GM21723 (cell line): ENCODE measurements around the gene ORM1.

ENCODE experiments used
- ATAC-seq: cut with Tn5 transposase; IDR thresholded peaks from one replicate; pipeline ENCODE4 v1.9.1; 2021; ENCODE audit warnings: mild to moderate bottlenecking, moderate library complexity; ENCODE audit not compliant: unreplicated experiment

Gene ORM1

DNA sequence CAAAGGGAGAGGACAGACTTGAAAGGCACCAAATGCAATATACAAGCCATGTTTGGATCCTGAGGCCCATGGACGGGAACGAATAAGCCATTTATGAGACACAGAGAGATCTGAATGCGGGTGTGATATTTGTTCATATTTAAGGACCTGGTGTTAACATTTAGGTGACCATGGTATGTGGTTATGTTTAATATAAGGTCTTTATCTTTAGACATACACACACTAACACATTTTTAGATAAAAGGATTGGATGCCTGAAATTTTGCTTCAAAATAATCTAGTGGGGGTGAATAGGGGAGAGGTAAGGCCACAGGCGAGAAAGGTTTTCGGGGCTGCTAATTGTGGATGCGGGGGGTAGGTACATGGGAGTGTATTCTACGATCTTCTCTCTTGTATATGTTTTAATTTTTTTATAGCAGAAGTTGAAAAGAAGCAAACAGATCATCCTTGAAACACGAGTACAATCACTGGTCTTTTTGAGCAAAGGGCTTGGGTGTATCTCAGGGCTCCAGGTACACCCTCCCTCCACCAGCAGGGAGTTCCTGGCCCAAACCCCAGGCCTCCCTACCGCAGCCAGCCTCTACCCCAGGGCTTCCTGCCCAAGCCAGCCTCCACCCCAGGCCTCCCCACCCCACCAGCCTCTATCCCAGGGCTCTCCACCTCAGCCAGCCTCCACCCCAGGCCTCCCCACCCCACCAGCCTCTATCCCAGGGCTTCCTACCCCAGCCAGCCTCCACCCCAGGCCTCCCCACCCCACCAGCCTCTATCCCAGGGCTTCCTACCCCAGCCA lies 52.7 kb downstream of the ORM1 start:
- ATAC-seq, result no peak
